DOHH2 (cell line): ENCODE measurements around the gene SLC25A39.

ENCODE experiments used
- CTCF ChIP-seq: fragments of 200-600 bp; sonication (generic); IDR thresholded peaks from one replicate; pipeline ENCODE4 v1.5.1; 2014; ENCODE audit warnings: antibody characterized with exemption, mild to moderate bottlenecking, low read depth, low read length; ENCODE audit not compliant: poor library complexity, severe bottlenecking
- EZH2phosphoT487 ChIP-seq: fragments of 200-600 bp; sonication (generic); IDR thresholded peaks from 2 replicates; pipeline ENCODE4 v1.6.1; 2017; ENCODE audit warnings: borderline replicate concordance, mild to moderate bottlenecking, antibody characterized with exemption, low read length, moderate library complexity, mixed read lengths

GRCh38 chr17:44315760-44316731 lies 8.6 kb downstream of the SLC25A39 start:
- TF ChIP-seq EZH2phosphoT487 (no peak), CTCF (no peak)
